HG02885 (cell line): ENCODE results near the gene NTM.

Source experiments
- ATAC-seq: cut with Tn5 transposase; IDR thresholded peaks from one replicate; pipeline ENCODE4 v1.9.1; 2021; ENCODE audit warnings: mild to moderate bottlenecking; ENCODE audit not compliant: unreplicated experiment, poor library complexity

Gene NTM

DNA sequence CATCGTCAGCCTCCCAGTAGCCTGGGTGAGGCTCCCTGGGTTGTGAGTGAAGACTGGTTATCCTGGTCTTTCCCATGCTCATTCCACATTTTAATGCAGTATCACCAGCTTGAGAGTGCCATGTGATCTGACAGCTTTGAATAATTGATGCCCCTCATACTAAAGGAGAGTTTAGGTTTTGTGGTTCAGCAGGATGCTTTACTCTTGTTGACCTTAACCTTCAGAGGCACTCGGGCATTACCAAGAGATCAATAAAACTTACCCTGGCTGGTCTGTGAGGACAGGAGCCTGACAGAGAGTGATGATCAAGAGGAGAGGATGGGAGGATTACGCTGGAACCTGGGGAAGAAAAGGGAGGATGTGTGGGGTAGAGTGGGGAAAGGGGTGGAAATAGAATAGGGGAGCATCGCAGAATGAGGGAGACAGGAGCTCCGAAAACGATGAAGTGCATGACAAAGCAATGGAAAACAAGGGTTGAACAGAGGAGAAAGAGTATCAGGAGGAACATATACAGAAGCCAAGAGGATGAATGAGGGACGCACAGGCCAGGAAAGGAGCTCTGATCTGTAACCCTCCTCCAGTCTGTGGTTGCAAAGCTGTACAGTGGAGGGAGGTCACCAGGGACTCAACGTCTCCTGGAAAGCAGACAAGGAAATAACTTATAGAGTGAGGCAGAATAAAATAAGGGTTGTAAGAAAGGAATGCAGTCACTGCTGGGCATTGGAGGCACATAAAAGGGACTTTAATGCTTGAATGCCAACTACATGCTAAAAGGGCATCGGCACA, 594.5 kb downstream of the NTM start:
- no peak for ATAC-seq

DNA sequence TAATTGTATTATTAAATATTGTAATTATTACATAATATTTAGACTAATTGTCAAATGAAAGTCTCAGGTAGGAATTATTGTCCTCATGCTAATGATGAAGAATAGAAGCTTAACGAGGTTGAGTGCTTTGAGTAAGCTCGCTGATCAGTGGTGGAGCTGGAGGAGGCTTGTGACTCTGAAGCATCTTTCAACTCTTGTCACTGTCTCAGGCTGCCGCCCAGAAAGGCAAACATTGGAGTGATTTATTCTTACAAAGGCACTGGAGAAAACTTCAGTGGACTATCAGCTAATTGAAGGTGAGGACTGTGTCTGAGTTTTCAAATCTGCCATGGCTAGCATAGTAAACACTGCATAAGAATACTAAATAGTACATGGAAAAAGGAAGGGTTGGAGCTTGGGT, 595.1 kb downstream of the NTM start:
- no peak for ATAC-seq

DNA sequence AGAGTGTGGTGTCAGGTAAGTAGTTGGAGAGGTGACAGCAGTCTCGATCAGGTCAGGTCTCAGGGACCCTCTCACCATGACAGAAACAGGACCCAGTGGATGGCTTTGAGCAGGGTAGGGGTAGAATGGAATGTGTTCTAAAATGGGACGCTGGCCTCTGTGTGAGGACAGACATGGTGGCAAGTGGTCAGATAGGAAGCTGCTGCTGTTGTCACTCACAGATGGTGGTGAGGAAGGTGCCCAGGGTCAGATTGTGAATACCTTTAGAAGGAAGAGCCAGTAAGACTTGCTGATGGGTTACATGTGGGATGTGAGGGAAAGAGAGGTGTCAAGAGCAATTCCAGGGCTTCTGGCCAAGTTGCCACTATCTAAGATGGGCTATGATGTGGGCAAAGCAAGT, 596.3 kb downstream of the NTM start:
- ATAC-seq: no peak

DNA sequence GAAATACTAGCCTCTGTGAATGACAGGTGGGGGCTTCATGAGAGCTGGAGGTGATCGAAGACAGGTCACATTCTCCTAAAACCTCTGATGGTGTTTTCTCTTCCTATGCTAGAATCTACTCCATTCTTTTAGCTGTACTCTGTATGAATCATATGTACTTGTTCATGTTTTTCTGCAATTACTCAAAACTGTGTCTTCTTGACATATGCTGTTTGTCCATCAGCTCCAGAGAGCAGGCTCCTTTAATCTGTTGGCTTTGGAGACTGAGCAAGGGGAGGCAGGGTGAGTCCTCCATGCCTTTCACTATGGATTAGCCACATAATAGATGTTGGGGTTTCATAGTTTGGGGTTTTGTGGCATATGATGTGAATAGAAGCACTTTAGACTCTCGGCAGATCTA, 598.8 kb downstream of the NTM start:
- ATAC-seq: no peak

DNA sequence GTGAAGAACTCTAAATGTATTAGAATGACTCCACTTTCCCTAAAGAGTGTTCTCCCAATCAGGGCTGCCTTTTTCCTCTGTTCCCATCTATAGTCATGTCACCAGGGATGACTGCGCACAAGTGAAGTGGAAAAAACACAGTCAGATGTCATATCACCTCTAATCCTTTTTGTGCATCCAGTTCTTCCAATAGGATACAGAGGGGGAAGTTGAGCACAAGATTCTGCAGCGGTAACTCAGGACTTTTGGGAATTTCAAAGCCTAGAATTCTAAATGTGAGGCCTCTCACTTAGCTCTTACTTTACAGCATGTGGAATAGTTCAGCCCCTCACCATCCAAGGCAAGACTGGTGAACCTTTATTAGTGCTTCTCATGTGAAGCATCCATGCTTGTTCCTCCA, 602.6 kb downstream of the NTM start:
- ATAC-seq: no peak

DNA sequence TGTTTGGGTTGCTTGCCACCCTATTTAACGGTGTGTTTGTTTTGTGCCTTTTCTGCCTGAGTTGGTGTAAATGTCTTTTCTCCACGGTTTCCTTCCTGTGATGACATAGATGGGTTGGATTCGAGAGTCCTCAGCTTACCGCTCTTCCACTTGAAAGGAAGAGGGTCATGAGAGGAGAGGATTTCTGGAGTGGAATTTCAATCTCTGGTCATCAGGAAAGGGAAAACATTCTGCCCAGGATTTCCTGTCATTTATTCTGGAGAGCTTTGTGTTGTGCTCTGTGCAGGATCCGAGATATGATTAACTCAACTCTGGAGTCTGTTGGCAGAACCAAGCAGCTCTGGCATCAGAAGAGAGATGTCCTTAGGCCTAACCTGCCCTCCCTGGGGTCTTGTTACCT, 605.2 kb downstream of the NTM start:
- no peak for ATAC-seq

DNA sequence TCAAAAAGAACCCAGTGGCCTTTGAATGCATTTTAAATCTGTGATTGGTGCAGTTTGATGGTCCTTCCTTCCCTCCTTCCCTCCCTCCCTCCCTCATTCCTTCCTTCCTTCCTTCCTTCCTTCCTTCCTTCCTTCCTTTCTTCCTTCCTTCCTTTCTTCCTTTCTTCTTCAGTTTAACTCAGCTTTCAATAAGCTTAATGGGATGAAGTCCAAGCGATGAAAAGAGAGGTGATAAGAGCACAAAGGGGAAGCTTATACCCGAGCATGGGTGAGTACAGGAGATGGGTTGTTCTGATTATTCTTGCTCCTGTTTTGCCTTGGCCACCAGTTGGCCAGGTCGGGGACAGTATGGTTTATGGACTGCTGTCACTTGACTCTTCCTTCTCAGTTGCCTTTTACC, 605.6 kb downstream of the NTM start:
- ATAC-seq: no peak

DNA sequence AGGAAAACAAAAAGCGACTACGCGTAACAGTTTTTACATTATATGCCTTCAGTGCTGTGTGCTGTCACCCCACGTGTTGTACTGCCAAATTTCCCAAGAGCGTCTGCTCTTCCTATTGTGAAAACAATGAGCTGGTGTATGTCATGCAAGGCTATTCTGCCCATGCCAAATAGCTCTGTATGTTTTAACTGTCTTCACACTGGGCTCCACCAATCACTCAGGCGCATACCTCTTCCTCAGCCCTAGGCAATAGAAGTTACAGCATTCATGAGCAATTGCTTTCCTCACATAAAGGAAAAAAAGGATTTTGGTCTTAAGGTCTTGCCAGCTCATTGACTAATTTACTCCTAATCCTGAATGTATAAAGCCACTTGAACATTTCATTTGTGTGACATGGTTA, 606.8 kb downstream of the NTM start:
- no peak for ATAC-seq

DNA sequence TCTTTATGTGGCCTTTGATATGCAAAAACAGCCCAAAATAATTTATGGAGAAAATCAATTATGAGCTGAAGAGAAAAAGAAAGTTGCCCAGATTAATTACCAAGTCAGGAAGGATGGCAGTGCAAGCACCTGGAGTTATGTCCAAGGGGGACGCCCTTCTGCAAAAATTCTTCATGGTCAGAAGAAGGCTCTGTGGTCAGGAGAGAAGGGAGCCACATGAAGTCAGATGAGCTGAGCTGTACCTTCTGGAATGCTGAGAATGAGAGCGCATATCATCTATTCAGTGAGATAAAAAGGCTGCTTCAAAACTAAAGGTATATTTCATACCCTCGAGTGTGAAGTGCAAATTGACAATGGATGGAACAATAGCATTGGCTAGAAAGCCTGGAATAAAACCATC, 607.4 kb downstream of the NTM start:
- ATAC-seq: no peak

DNA sequence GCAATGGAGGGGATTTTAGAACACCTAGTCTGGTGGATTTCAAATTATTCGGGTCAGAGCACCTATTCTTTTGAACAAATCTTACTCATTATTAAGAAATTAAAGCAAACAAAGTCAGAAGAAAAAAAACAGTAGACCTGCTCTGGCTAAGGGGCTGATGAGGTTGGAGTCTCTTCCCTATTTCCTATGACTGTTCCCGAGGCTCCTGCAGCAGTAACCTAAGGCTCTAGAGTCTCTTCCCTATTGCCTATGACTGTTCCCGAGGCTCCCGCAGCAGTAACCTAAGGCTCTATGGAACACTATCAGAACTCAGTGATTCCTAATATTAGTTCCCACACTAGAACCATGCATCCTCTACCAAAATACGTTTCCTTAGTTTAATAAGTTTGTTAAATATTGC, 607.9 kb downstream of the NTM start:
- no peak for ATAC-seq

DNA sequence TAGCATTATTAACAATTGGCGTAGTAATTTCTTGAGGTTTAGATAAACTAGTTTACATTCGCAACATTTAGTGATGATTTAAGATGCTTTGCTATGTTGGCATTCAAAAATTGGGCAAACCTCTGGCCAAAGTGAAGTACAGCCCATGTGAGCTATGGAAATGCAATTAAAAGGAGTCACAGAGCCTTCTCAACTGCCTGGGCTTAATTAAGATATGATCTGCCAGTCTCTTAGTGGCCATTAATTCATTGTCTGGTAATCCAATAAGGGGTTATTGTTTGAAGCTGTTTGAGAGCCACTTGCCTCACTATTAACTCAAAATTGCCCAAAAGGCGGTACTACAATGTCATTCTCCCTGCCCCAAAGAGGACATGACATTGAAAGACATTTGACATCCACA, 608.9 kb downstream of the NTM start:
- no peak for ATAC-seq

DNA sequence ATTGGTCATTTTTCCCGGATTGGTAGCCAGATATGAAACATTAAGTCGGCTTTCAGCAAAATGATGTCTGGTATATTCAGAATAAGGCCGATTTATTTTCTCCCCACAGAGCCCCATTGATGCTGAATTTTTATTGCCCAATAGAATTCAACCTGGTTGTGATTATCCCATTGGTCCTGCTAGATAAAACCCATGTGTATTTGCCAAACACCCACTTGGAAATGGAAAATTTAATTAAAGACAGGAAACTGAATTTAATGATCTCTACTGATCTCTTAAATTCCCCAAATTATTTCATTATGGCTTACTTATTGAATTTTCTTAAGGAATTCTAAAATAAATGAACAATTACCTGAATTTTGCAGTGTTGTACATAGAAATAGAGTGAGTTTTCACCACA, 609.8 kb downstream of the NTM start:
- ATAC-seq: no peak

DNA sequence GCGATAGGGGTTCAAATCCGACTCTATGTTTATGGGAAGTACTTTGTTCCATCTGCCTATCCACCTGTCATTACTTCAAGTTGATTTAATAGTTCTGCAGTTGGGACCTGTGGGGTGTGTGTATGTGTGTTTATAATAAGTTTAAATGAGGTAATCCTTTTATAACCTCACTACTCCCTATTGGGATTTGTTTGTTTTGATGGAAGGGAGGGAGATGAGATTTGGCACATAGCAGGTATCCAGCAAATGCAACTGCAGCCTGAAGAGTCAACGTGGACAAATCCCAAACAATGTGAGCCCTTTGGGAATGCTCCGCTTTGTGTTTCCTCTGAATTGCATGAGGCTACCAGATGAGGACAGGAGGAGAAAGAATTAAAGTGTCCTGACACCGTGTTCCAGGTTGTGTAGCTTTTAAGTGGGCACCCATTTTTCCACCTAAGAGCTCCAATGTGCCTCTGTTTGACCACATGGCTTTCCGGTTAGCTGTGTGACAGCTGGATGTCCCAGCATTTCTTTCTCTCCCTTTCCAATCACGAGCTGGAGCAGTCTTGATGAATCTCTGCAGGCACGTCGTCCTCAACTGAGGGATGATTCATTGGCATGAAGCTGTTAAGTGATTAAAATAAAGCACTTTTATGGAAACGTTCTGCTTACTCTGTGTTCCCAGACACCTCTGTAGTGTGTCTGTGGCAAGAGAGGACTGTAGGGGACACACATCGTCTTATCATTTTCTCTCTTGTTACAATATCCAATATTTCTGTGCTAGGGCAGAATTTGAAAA, 610.7 kb downstream of the NTM start:
- ATAC-seq: no peak

DNA sequence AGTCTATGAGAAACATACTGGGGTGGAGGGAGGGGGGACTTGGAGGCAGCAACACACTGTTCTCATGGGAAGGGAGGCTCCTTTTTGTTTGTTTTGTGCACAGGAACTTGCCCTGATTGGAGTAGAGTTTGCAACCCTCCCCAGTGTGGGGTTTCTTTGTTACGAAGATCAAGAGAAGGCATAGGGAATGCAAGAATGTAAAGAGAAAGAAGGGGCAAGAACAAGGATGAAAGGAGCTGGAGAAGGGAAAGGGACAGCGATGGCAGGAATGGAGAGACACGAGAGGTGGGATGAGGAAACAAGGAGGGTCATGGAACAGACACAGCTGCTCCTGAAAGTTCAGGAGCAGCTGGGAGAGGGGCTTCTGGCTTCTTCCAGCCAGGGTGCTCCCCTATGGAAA, 611.7 kb downstream of the NTM start:
- ATAC-seq: no peak

DNA sequence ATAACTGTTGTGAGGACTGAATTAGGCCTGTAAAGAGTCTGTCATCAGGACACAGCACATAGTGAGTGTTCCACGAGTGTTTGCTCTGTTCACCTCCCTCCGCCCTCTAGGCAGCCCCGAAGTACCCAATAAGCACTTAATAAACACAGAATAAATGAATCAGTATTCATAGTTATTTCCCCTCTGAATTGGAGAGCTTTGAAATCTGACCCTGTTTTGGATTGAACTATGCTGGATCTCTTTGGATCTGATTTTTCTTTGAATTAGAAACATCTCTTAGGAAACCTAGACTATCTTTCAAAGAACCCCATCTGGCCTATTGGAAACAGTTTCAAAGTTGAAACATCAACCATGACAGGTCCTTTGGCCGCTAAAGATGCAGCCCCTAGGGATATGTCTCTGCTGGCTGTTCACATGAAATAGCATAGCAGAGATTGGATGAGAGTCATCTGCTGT, 615.5 kb downstream of the NTM start:
- ATAC-seq: no peak

DNA sequence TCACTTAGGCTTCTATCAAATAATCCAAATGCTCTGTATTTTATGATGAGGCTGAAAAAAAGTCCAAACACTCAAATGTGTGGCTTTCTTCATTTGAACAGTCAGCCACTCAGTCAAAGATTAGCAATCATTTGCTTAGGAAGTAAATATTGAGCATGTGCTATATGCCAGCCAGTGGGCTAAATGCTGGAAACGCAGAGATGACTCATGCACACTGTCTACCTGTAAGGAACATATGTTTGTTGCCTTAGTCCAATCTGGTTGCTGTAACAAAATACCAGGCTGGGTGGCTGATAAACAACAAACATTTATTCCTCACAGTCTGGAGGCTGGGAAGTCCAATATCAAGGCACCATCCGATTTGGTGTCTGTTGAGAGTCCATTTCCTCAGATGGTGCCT, 617.3 kb downstream of the NTM start:
- ATAC-seq: no peak

DNA sequence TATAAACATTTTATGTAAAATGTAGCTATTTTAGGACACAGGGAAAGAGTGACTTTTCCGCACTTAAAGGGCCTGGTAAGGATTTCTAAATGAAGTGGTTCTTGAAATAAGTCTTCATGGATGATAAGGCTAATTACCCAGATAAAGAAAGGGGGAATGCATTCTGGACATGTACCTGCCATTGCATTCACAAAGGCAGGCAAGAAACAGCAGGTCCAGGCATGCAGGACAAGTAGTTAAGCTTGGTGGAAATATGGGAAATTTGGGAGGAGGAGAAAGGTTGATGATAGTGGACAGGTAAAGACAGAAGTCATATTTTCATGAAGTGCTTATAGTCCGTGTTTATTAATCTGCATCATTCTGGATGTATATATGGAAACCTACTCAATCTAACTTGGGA, 621.2 kb downstream of the NTM start:
- no peak for ATAC-seq

DNA sequence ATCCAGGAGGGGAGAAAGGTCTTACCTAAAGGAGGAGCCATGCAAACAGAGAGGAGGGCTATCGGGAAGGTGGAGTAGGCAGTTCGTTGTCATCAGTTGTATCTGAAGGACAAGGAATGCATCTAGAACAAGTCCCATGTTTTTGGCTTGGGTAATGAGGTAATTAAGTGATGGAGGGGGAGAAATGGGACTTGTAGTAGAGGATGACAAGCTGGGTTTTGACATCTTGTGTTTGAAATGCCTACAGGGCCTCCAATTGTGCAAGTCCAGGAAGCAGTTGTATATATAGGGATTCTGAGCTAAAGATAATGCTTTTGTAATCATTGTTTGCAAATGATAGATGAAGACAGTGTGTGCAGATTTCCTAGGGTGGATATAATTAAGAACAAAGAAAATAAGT, 622.8 kb downstream of the NTM start:
- no peak for ATAC-seq

DNA sequence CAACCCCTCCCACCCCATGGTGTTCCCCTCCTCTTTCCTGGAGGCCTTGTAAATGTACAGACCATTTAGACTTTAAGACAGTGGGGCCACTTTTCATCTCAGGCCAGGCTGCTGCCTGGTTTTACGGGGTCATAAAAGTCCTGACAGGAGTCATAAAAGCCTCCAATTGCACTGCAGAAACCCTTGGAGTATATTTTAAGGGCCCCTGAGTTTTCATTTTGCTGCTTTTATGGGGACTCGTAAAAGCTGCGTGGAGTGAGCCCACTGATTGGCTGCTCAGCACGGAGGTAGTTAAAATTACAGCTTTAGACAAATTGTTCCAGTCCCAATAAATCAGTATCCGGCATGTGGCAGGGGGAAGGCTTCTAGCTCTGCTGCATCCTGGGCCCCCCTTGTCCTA, 627.6 kb downstream of the NTM start:
- no peak for ATAC-seq

DNA sequence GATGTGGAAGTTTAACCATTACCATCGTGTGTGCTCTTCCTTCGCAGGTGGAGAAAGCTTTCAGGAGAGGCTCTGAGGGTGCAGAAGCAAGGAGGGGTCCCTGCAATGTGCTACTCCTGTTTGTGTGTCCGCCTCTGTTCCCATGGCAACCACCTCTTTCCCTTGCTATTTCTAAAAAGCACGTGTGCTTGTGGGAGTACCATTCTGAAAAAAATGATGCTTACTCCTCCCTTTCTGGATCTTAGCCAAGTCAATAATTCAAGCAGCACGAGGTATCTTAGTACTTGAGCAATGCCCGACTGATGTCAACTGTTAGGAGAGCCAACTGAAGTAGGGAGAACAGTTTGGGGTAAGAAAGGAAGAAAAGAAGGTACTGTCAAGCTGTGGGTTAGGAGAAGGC, 628.7 kb downstream of the NTM start:
- no peak for ATAC-seq

DNA sequence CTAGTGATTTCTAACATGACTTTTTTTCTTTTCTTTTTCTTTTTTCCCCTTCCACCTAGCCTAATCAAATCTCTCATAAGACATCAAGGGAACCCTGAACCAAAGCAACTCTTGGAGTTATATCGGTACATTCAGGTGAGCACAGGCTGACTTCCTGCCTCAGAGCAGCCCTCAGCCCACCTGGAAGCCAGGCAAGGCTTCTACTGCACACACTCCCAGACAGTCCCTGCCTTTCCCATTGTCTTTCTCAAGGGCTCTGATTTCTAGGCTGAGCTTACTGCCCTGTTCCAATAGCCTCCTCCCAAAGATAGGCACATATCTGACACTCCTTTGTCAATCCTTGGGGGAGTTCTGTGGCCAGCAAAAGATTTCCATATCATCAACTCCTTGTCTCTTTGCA, 629.5 kb downstream of the NTM start:
- ATAC-seq: no peak

DNA sequence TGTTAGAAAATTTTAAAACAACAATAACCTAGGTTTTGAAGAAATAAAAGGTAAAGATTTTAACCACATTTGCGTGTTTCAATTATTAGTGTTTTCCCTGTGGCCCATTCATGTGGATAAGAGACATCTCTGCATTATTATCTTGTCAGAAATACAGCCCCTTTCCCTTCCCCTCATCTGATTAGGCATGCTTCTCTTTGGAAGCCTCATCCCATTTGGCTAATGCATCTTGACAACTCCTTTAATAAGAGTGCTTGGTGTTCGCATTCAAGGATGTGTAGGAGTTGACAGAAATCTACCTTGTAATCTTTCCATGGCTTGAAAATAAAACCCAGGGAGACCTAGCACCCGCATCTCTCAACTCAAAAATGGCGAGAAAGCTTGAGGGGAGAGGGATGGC, 635.5 kb downstream of the NTM start:
- no peak for ATAC-seq
